ENCODE results near the gene TCERG1L. TPM values are rescaled to one million over a fixed set of nuclear protein-coding genes. Genes with fewer than 3 reads are reported as not detected.

Gene TCERG1L
- total RNA-seq, 2 experiments from 2014 or later, result 0.08 TPM; not detected in 1

- Mint-ChIP-seq H3K36me3 (no peaks in the 10 kb centered on the region), H3K4me1 (no peaks in the 10 kb centered on the region), H3K9me3 (no peaks in the 10 kb centered on the region), H3K27ac (no peak overlapping the region), H3K27me3 (no peaks in the 10 kb centered on the region), H3K4me3 (no peak overlapping the region)
- DNase-seq, result no peak
Observed at GRCh38 chr10:131065673-131066305, 245.7 kb downstream of the TCERG1L start.

GRCh38 chr10:131063311-131063710, 248.2 kb downstream of the TCERG1L start:
- no peaks in the 10 kb centered on the region for H3K36me3 Mint-ChIP-seq
- no peak overlapping the region for H3K27ac Mint-ChIP-seq
- no peaks in the 10 kb centered on the region for H3K27me3 Mint-ChIP-seq
- H3K4me1 Mint-ChIP-seq, result no peaks in the 10 kb centered on the region
- H3K9me3 Mint-ChIP-seq, result no peaks in the 10 kb centered on the region
- no peak overlapping the region for H3K4me3 Mint-ChIP-seq
- DNase-seq, result no peak

GRCh38 chr10:131062621-131063260, 248.8 kb downstream of the TCERG1L start:
- Mint-ChIP-seq H3K4me3 (no peak overlapping the region), H3K4me1 (no peaks in the 10 kb centered on the region), H3K27ac (no peak overlapping the region), H3K9me3 (no peaks in the 10 kb centered on the region), H3K36me3 (no peaks in the 10 kb centered on the region), H3K27me3 (no peaks in the 10 kb centered on the region)
- no peak for DNase-seq

- no peaks in the 10 kb centered on the region for H3K9me3 Mint-ChIP-seq
- H3K27me3 Mint-ChIP-seq, result no peaks in the 10 kb centered on the region
- no peak overlapping the region for H3K27ac Mint-ChIP-seq
- H3K4me3 Mint-ChIP-seq, result no peak overlapping the region
- no peaks in the 10 kb centered on the region for H3K36me3 Mint-ChIP-seq
- DNase-seq, result no peak
- H3K4me1 Mint-ChIP-seq, result no peaks in the 10 kb centered on the region
Observed at GRCh38 chr10:131061216-131061615, 250.3 kb downstream of the TCERG1L start.

- Mint-ChIP-seq H3K4me3 (no peak overlapping the region), H3K9me3 (no peaks in the 10 kb centered on the region), H3K27ac (no peak overlapping the region), H3K4me1 (no peaks in the 10 kb centered on the region), H3K36me3 (no peaks in the 10 kb centered on the region), H3K27me3 (no peaks in the 10 kb centered on the region)
- DNase-seq, result no peak
Observed at GRCh38 chr10:131059881-131060280, 251.6 kb downstream of the TCERG1L start.

GRCh38 chr10:131058799-131059198, 252.7 kb downstream of the TCERG1L start:
- Mint-ChIP-seq H3K9me3 (no peaks in the 10 kb centered on the region), H3K4me3 (no peak overlapping the region), H3K36me3 (no peaks in the 10 kb centered on the region), H3K4me1 (no peaks in the 10 kb centered on the region), H3K27ac (no peak overlapping the region), H3K27me3 (no peaks in the 10 kb centered on the region)
- DNase-seq, result no peak

- no peaks in the 10 kb centered on the region for H3K36me3 Mint-ChIP-seq
- H3K9me3 Mint-ChIP-seq, result peaks cover 2% of the 10 kb centered on the region
- H3K4me1 Mint-ChIP-seq, result no peaks in the 10 kb centered on the region
- H3K27ac Mint-ChIP-seq, result no peak overlapping the region
- no peak for DNase-seq
- no peak overlapping the region for H3K4me3 Mint-ChIP-seq
- H3K27me3 Mint-ChIP-seq, result no peaks in the 10 kb centered on the region
Observed at GRCh38 chr10:131056781-131057180, 254.7 kb downstream of the TCERG1L start.

GRCh38 chr10:131056091-131056579, 255.4 kb downstream of the TCERG1L start:
- Mint-ChIP-seq H3K27ac (no peak overlapping the region), H3K4me3 (no peak overlapping the region)

GRCh38 chr10:131055437-131055836, 256.1 kb downstream of the TCERG1L start:
- peaks cover 3% of the 10 kb centered on the region for H3K9me3 Mint-ChIP-seq
- H3K4me3 Mint-ChIP-seq, result no peak overlapping the region
- H3K27ac Mint-ChIP-seq, result no peak overlapping the region
- DNase-seq, result no peak
- H3K4me1 Mint-ChIP-seq, result peaks cover 1% of the 10 kb centered on the region
- H3K27me3 Mint-ChIP-seq, result no peaks in the 10 kb centered on the region
- no peaks in the 10 kb centered on the region for H3K36me3 Mint-ChIP-seq

More at GRCh38 chr10:131056091-131056579, 255.4 kb downstream of the TCERG1L start:
- H3K27me3 Mint-ChIP-seq, result no peaks in the 10 kb centered on the region
- no peaks in the 10 kb centered on the region for H3K36me3 Mint-ChIP-seq
- DNase-seq, result no peak
- no peaks in the 10 kb centered on the region for H3K4me1 Mint-ChIP-seq
- peaks cover 2% of the 10 kb centered on the region for H3K9me3 Mint-ChIP-seq

GRCh38 chr10:131053192-131053591, 258.3 kb downstream of the TCERG1L start:
- no peak for DNase-seq
- Mint-ChIP-seq H3K4me1 (peaks cover 1% of the 10 kb centered on the region), H3K36me3 (no peaks in the 10 kb centered on the region), H3K27me3 (no peaks in the 10 kb centered on the region), H3K27ac (no peak overlapping the region), H3K9me3 (peaks cover 4% of the 10 kb centered on the region), H3K4me3 (no peak overlapping the region)

- no peaks in the 10 kb centered on the region for H3K27me3 Mint-ChIP-seq
- no peak overlapping the region for H3K4me3 Mint-ChIP-seq
- peaks cover 1% of the 10 kb centered on the region for H3K4me1 Mint-ChIP-seq
- H3K9me3 Mint-ChIP-seq, result peaks cover 4% of the 10 kb centered on the region
- no peak for DNase-seq
- no peak overlapping the region for H3K27ac Mint-ChIP-seq
- H3K36me3 Mint-ChIP-seq, result no peaks in the 10 kb centered on the region
Observed at GRCh38 chr10:131050162-131050766, 261.3 kb downstream of the TCERG1L start.

GRCh38 chr10:131049016-131049415, 262.5 kb downstream of the TCERG1L start:
- H3K36me3 Mint-ChIP-seq, result no peaks in the 10 kb centered on the region
- no peak overlapping the region for H3K4me3 Mint-ChIP-seq
- no peak for DNase-seq
- peaks cover 1% of the 10 kb centered on the region for H3K4me1 Mint-ChIP-seq
- H3K27me3 Mint-ChIP-seq, result no peaks in the 10 kb centered on the region
- peaks cover 4% of the 10 kb centered on the region for H3K9me3 Mint-ChIP-seq
- H3K27ac Mint-ChIP-seq, result no peak overlapping the region

- no peaks in the 10 kb centered on the region for H3K36me3 Mint-ChIP-seq
- no peak overlapping the region for H3K4me3 Mint-ChIP-seq
Observed at GRCh38 chr10:131048606-131049005, 262.9 kb downstream of the TCERG1L start.

GRCh38 chr10:131047501-131047900, 264.0 kb downstream of the TCERG1L start:
- H3K27me3 Mint-ChIP-seq, result no peaks in the 10 kb centered on the region
- DNase-seq, result no peak
- peaks cover 1% of the 10 kb centered on the region for H3K4me1 Mint-ChIP-seq
- H3K36me3 Mint-ChIP-seq, result no peaks in the 10 kb centered on the region
- no peak overlapping the region for H3K27ac Mint-ChIP-seq
- H3K4me3 Mint-ChIP-seq, result no peak overlapping the region
- peaks cover 4% of the 10 kb centered on the region for H3K9me3 Mint-ChIP-seq

More at GRCh38 chr10:131048606-131049005, 262.9 kb downstream of the TCERG1L start:
- no peaks in the 10 kb centered on the region for H3K27me3 Mint-ChIP-seq
- DNase-seq, result no peak
- H3K4me1 Mint-ChIP-seq, result peaks cover 1% of the 10 kb centered on the region
- no peak overlapping the region for H3K27ac Mint-ChIP-seq
- H3K9me3 Mint-ChIP-seq, result peaks cover 4% of the 10 kb centered on the region

GRCh38 chr10:131046194-131046593, 265.3 kb downstream of the TCERG1L start:
- Mint-ChIP-seq H3K9me3 (peaks cover 2% of the 10 kb centered on the region), H3K36me3 (no peaks in the 10 kb centered on the region), H3K4me1 (peaks cover 1% of the 10 kb centered on the region), H3K27ac (no peak overlapping the region), H3K4me3 (no peak overlapping the region), H3K27me3 (no peaks in the 10 kb centered on the region)
- no peak for DNase-seq

All from activated naive CD8-positive, alpha-beta T cell treated with anti-CD3 and anti-CD28 coated beads for 36 hours (primary cell).